Stimulated activated memory B cell treated with anti-CD40 and anti-IgM and Interleukin-4, amounts not matched to agents 10 μg/mL and 1 μg/mL and 100 μg/mL, for 72 hours (primary cell): Measurements from ENCODE around the gene MCM10.

Experiments
- ATAC-seq: fragments of 150-1000 bp; cut with Tn5 transposase; 2 replicates; pipeline ENCODE4 v1.10.0; 2021
- H3K27ac Mint-ChIP-seq: one replicate; pipeline ENCODE4 v1.8.0; 2022; ENCODE audit warnings: mild to moderate bottlenecking, mixed read lengths
- H3K27me3 Mint-ChIP-seq: one replicate; pipeline ENCODE4 v1.8.0; 2022; ENCODE audit warnings: mixed read lengths
- H3K36me3 Mint-ChIP-seq: one replicate; pipeline ENCODE4 v1.8.0; 2022; ENCODE audit warnings: mixed read lengths
- H3K4me1 Mint-ChIP-seq: one replicate; pipeline ENCODE4 v1.8.0; 2022; ENCODE audit warnings: mixed read lengths
- H3K4me3 Mint-ChIP-seq: one replicate; pipeline ENCODE4 v1.8.0; 2022; ENCODE audit warnings: mild to moderate bottlenecking, moderate library complexity, mixed read lengths
- H3K9me3 Mint-ChIP-seq: one replicate; pipeline ENCODE4 v1.8.0; 2022; ENCODE audit warnings: mixed read lengths

The MCM10 gene

DNA sequence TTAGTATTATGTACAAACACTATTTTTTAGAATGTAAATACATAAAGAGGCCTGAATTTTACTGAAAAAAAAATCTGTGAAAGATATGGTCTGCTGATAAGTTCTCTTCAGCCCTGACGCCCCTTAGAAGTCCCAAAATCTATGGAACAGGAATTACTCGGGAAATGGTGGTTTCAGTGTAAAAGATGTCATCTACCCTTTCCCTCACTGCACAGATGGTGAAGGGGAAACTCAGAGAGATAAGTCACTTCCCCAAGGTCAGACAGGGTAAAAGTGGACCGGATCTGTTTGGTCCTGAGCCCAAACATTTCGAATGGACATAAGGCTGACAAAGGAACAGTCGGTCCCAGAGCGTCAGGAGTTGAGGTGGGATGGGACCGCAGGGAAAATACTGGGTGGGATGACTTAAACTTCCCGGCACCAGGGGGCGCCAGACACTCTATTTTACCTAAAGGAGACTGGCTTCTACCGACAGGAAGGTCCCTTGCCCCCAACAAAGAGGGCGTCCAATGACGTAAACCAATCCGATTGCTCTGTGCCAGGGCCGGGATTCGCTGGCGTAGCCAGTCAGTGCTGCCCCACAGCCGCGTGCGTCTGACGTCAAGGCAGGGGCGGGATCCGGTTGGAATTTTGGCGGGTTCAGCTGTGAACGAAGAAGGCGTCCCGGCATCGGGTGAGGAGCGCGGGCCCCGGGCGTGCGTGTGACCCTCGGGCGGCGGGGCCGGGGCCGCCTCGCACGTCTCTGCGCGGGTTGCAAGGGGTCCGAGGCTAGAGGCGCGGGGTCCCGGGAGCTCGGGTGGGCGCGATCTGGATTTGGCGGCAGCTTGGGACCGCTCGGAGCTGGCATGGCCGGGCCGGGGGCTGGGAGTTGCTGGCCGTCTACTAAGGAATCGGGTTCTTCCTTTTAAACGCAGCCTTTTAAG, at the start of gene MCM10:
MCM10 (plus strand) TSS at position 625 of the 923 bp plus-strand sequence. CDS start 2,645 bp downstream, outside the sequence.
- Mint-ChIP-seq H3K27me3 (no peaks in the 10 kb centered on the region), H3K27ac (peak within 1 kb of the TSS; percentile 42), H3K4me1 (peaks cover 14% of the 10 kb centered on the region), H3K36me3 (no peaks in the 10 kb centered on the region), H3K4me3 (peak within 1 kb of the TSS; percentile 77), H3K9me3 (no peaks in the 10 kb centered on the region)
- peak; percentile 100 for ATAC-seq

DNA sequence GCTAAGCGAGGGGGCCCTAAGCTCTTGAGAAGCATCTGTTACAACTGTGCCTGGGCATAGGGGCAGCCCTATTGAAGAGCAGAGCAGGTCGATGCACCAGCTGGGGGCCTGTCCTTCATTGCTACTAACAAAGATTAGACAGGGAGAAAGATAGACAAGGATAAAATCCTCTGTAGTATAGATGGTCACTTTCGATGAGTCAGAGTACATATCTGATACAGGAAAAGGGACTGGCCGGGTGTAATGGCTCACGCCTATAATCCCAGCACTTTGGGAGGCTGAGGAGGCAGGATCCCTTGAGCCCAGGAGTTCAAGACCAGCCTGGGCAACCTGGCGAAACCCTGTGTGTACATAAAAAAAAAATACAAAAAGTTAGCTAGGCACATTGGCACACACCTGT, 47.8 kb upstream of the MCM10 start:
- Mint-ChIP-seq H3K4me1 (peaks cover 14% of the 10 kb centered on the region), H3K4me3 (no peak overlapping the region), H3K27ac (no peak overlapping the region), H3K36me3 (peaks cover 42% of the 10 kb centered on the region), H3K27me3 (no peaks in the 10 kb centered on the region), H3K9me3 (no peaks in the 10 kb centered on the region)
- ATAC-seq = no peak

DNA sequence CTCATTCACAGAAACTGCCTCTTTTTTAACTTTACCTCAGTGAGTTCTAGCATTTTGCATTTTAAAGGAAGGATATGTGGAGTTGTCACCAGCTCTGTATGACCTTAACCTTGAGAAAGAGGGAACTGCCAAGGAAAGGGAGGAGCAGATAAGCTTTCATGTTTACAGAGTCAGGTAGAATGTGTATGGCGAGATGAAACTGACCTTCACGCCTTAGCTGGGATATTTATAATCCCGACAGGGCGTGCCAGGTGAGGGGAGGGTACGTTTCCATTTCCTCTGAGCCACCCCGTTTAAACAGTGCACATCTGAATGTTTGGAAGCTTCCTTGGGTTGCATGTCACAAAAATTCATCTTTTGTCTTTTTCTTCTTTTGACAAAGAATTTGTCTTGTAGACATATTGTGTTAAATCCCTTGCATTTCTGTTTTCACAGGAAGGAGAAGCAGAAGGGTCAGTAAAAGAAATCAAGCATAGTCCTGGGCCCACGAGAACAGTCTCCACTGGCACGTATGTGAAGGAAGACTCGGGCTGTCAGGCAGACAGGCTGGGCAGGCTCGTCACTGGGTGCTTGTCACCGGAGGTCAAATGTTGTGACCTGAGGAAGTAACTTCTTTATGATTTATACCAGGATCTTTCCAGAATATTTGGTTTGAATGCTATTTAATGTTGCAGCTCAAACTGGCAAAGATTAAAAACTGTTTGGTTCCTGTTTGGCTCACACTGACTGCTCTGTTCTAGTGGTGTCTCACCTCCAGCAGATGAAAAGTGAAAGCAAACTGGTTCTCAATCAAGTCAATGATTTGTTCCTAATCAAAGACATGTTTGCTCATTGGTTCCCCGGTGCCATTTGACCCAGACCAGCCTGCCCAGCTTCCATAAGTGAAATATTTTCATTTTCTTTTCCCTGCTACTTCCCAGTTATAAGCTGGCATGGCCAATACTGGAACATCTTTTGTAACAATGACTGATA, 45.2 kb upstream of the MCM10 start:
- H3K27ac Mint-ChIP-seq = no peak overlapping the region
- no peak for ATAC-seq
- no peaks in the 10 kb centered on the region for H3K9me3 Mint-ChIP-seq
- H3K27me3 Mint-ChIP-seq = no peaks in the 10 kb centered on the region
- peaks cover 16% of the 10 kb centered on the region for H3K4me1 Mint-ChIP-seq
- no peak overlapping the region for H3K4me3 Mint-ChIP-seq
- H3K36me3 Mint-ChIP-seq = peaks cover 58% of the 10 kb centered on the region

DNA sequence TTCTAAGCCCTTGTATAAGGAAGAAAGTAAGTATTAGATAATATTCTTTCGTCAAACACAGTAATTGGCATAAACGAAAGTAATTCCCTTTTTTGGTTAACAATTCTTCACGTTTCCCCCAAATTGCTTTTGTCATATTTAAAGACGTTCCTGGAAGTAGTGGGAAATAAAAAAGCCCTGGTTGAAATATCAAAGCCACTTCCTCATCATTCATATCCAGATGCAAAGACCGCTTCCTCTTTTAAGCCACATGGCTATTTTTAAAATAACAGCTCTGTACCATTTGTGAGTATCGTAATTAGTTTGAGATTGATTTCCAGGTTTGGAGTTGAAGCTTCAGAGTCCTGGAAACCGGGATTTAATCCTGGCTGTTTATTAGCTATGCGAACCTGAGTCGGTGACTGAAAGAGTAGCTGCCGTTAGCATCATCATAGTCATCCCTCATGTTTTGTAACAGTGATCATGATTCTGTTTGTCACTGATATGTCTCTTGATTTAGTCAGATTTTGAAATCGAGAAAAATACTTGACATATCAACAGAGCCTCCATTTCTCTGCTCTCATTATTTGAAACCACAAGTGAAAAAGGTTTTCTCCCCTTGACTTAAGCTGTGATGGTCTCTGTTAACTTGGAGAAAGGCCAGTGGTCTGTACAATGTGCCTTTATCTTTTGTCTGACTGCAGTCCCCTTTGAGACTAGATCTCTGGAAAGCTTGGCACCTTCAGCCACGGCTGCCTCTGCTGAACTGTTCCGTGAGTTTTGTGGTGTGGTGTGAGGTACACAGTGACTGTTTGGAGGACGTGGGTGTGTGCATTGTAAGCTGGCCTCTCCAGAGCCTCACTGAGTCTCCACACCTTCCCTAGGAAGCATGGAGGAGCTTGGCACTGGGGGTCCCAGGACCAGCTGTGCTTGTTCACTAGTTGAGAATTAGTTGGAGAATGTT, 43.2 kb upstream of the MCM10 start:
- Mint-ChIP-seq H3K4me3 (peak overlapping the region; percentile 0), H3K4me1 (peaks cover 16% of the 10 kb centered on the region)

DNA sequence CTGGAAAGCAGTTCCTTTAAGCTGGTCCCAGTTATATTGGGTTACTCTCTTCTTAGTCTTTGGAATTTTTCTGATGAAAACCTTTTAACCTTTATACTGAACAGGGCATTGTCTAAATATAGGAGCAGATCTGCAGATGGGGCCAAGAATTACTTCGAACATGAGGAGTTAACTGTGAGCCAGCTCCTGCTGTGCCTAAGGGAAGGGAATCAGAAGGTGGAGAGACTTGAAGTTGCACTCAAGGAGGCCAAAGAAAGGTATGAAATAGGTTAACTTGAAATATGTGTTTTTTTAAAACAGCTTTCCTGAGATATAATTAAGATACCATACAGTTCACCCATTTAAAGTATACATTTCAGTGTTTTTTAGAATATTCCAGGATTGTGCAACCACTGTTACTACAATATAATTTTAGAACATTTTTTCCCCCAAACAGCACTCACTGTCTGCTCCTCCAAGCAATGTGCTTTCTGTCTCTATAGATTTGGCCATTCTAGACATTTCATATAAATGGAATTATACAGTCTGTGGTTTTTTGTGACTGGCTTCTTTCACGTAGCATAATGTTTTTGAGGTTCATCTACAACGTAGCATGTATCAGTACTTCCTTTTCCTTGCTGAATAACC, 42.5 kb upstream of the MCM10 start:
- Mint-ChIP-seq H3K9me3 (no peaks in the 10 kb centered on the region), H3K36me3 (peaks cover 66% of the 10 kb centered on the region), H3K4me3 (no peak overlapping the region), H3K4me1 (peaks cover 16% of the 10 kb centered on the region), H3K27ac (no peak overlapping the region), H3K27me3 (no peaks in the 10 kb centered on the region)
- ATAC-seq = no peak

More for the DNA sequence above, 43.2 kb upstream of the MCM10 start:
- no peak for ATAC-seq
- H3K27ac Mint-ChIP-seq = no peak overlapping the region
- H3K9me3 Mint-ChIP-seq = no peaks in the 10 kb centered on the region
- H3K36me3 Mint-ChIP-seq = peaks cover 66% of the 10 kb centered on the region
- no peaks in the 10 kb centered on the region for H3K27me3 Mint-ChIP-seq

DNA sequence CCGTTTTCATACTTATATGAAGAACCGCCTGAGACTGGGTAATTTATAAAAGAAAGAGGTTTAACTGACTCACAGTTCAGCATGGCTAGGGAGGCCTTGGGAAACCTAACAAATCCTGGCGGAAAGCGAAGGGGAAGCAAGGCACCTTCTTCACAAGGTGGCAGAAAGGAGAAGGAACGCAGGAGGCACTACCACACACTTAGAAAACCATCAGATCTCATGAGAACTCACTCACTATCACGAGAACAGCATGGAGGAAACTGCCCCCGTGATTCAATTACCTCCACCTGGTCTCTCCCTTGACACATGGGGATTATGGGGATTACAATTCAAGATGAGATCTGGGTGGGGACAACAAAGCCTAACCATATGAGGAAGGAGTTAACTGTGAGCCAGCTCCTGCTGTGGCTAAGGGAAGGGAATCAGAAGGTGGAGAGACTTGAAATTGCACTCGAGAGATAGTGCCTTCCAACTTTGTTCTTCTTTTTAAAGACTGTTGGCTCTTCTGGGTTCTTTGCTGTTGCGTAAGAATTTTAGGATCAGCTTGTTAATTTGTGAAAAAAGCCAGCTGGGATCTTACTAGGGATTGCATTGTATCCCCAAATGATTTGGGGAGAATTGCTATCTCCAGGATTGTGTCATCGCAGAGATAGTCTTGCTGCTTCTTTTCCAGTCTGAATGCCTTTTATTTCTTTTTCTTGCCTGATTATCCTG, 40.4 kb upstream of the MCM10 start:
- Mint-ChIP-seq H3K27me3 (no peaks in the 10 kb centered on the region), H3K4me1 (peaks cover 16% of the 10 kb centered on the region), H3K9me3 (no peaks in the 10 kb centered on the region), H3K4me3 (no peak overlapping the region), H3K27ac (no peak overlapping the region), H3K36me3 (peaks cover 78% of the 10 kb centered on the region)
- no peak for ATAC-seq

DNA sequence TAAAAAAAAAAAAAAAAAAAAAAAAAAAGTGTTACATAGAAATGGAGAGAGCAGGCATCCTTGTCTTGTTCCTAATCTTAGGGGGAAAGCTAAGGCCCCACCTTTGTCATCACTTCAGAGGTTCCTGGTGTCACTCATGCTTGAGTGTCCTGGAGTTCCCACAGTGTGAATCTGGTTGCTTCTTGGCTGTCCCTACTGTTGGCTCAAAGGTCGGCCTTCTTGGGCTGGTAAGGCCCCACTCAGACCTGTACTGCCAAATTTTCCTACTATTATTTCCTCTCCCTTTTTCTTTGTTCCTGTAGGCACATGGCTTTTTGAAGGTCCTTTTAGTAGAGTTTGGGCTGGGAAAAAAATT, 39.9 kb upstream of the MCM10 start:
- peaks cover 16% of the 10 kb centered on the region for H3K4me1 Mint-ChIP-seq
- no peaks in the 10 kb centered on the region for H3K9me3 Mint-ChIP-seq
- H3K4me3 Mint-ChIP-seq = no peak overlapping the region
- H3K27me3 Mint-ChIP-seq = no peaks in the 10 kb centered on the region
- H3K36me3 Mint-ChIP-seq = peaks cover 77% of the 10 kb centered on the region
- ATAC-seq = no peak
- no peak overlapping the region for H3K27ac Mint-ChIP-seq

DNA sequence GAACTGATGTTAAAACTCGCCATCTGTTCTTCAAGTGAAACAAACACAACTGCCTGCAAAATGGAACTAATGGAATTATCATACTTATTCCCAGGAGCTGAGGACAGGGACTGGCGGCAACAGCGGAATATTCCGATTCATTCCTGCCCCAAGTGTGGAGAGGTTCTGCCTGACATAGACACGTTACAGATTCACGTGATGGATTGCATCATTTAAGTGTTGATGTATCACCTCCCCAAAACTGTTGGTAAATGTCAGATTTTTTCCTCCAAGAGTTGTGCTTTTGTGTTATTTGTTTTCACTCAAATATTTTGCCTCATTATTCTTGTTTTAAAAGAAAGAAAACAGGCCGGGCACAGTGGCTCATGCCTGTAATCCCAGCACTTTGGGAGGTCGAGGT, 24.7 kb upstream of the MCM10 start:
- no peak for ATAC-seq
- H3K9me3 Mint-ChIP-seq = no peaks in the 10 kb centered on the region
- peaks cover 61% of the 10 kb centered on the region for H3K36me3 Mint-ChIP-seq
- H3K4me1 Mint-ChIP-seq = no peaks in the 10 kb centered on the region
- H3K27ac Mint-ChIP-seq = no peak overlapping the region
- no peaks in the 10 kb centered on the region for H3K27me3 Mint-ChIP-seq
- H3K4me3 Mint-ChIP-seq = no peak overlapping the region

DNA sequence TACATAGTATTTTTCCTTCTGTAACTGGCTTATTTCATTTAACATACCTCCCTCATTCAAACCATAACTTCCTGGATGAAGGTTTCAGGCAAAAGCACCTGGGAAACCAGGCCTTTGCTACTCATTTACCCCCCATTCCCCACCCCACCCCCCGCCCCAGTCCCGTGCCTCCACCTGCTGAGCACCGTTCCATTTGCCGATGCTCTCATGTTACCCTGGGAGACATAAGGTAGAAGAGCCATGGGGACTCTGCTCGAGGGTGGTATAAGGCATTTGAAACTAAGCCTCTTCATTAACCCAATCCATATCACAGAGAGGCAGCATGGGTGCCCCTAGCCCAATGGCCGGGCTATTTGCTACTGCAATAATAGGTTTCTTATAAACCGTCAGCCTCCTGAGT, 22.2 kb upstream of the MCM10 start:
- Mint-ChIP-seq H3K36me3 (peaks cover 51% of the 10 kb centered on the region), H3K9me3 (no peaks in the 10 kb centered on the region), H3K27ac (no peak overlapping the region)

DNA sequence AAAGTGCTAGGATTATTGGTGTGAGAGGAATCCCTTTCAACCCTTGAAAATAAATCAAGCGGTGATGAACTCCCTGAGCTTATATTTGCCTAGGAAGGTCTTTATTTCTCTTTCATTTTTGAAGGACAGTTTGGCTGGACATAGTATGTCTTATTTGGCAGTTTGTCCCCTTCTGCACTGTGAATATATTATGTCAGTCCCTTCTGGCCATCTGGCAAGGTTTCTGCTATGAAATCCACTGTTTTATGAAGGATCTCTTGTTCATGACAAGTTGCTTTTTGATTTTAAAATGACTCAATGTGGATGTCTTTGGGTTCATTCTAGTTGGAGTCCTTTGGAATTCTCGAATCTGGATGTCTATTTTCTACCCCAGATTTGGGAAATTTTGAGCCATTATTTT, 21.7 kb upstream of the MCM10 start:
- Mint-ChIP-seq H3K4me3 (no peak overlapping the region), H3K27me3 (no peaks in the 10 kb centered on the region), H3K4me1 (no peaks in the 10 kb centered on the region), H3K27ac (no peak overlapping the region), H3K9me3 (peaks cover 1% of the 10 kb centered on the region), H3K36me3 (peaks cover 51% of the 10 kb centered on the region)
- no peak for ATAC-seq

More for the DNA sequence above, 22.2 kb upstream of the MCM10 start:
- Mint-ChIP-seq H3K27me3 (no peaks in the 10 kb centered on the region), H3K4me1 (no peaks in the 10 kb centered on the region), H3K4me3 (no peak overlapping the region)
- ATAC-seq = no peak

DNA sequence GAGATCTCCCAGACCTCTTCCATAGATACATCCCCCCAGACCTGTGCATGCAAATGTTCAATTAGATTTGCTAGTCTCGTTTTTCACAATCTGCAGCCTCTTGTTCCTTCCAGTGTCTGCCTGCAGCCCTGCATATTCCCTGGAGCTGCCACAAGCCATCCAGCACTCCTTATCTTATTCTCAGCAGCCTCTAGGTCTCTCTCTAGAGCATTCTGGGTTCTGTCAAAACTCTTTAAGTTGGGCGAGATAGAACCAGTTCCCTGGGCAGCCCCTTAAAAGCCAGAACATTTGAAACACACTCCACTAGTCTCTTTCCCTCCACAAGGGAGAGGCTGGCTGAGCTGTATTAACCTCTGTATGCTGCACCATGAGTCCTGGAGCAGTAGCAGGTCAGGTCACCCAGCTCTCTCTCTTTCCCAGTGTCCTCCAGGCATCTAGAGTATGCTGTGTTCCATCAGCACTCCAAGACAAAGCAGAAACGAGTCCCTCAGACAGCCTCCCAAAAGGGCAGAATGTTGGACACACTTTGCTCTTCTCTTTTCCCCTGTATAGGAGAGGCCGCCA, 20.6 kb upstream of the MCM10 start:
- peaks cover 8% of the 10 kb centered on the region for H3K9me3 Mint-ChIP-seq
- no peak overlapping the region for H3K4me3 Mint-ChIP-seq
- no peaks in the 10 kb centered on the region for H3K4me1 Mint-ChIP-seq
- ATAC-seq = no peak
- no peak overlapping the region for H3K27ac Mint-ChIP-seq
- H3K27me3 Mint-ChIP-seq = no peaks in the 10 kb centered on the region
- H3K36me3 Mint-ChIP-seq = peaks cover 51% of the 10 kb centered on the region

DNA sequence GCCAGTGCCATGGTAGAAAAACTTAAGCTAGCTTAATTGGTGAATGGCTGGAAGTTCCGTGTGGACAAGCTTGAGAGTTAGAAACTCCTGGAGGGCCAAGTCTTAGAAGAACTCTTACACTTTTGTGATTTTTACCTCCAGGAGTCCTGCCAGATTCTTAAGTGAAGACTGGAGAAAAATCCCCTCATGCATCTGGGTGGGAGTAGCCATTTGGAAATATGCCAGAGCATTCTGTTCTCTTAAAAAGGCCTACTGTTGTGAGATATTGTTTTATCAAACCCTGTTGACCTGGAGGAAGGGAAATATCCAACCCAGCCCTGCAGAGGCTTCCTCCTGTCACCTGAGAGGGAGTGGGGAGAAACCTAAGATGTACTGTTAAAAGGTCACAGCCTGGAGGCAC, 17.6 kb upstream of the MCM10 start:
- H3K9me3 Mint-ChIP-seq = peaks cover 8% of the 10 kb centered on the region
- no peak for ATAC-seq
- H3K4me1 Mint-ChIP-seq = no peaks in the 10 kb centered on the region
- no peak overlapping the region for H3K4me3 Mint-ChIP-seq
- H3K27ac Mint-ChIP-seq = no peak overlapping the region
- H3K27me3 Mint-ChIP-seq = no peaks in the 10 kb centered on the region
- peaks cover 38% of the 10 kb centered on the region for H3K36me3 Mint-ChIP-seq

DNA sequence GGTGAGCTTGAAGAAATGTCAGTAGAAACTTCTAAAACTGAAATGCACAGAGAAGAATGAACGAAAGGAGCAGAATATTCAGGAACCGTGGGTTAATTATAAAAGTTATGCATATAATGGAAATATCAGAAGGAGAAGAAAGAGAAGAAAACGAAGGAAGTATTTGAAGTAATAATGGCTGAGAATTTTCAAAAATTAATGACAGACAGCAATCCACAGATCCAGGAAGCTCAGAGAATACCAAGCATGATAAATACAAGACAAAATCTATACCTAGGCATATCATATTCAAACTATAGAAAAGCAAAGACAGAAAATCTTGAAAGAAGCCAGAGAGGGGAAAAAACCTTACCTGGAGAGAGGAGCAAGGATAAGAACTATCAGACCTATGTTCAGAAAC, 16.5 kb upstream of the MCM10 start:
- no peaks in the 10 kb centered on the region for H3K4me1 Mint-ChIP-seq
- H3K9me3 Mint-ChIP-seq = peaks cover 8% of the 10 kb centered on the region
- ATAC-seq = no peak
- peaks cover 38% of the 10 kb centered on the region for H3K36me3 Mint-ChIP-seq
- H3K27ac Mint-ChIP-seq = no peak overlapping the region
- no peak overlapping the region for H3K4me3 Mint-ChIP-seq
- no peaks in the 10 kb centered on the region for H3K27me3 Mint-ChIP-seq
